ENCODE results near the gene RNF157.

- TF ChIP-seq POLR2AphosphoS5 (IDR thresholded peaks at IDR 0.05; ENCODE audit: insufficient read depth in 1 of 2, low read depth in 1 of 2) (no peak), POLR2A (IDR thresholded peaks at IDR 0.05) (no peak), CTCF (IDR thresholded peaks at IDR 0.05) (no peak)
Measured at GRCh38 chr17:76138234-76138895, 101.9 kb downstream of the RNF157 start.
